Cerebellar cortex (tissue), 1 donor: Measurements from ENCODE around the gene TEX14.
"Not testable (repeated sequence)": the region's sequence is repeated elsewhere in the genome, so short reads cannot be mapped to it uniquely, and the experiment has no call there.

ENCODE experiments used
- DNase-seq: peaks from one replicate; pipeline ENCODE4 v3.0.0-alpha.2; 2015; ENCODE audit warnings: low spot score

TEX14 gene

DNA sequence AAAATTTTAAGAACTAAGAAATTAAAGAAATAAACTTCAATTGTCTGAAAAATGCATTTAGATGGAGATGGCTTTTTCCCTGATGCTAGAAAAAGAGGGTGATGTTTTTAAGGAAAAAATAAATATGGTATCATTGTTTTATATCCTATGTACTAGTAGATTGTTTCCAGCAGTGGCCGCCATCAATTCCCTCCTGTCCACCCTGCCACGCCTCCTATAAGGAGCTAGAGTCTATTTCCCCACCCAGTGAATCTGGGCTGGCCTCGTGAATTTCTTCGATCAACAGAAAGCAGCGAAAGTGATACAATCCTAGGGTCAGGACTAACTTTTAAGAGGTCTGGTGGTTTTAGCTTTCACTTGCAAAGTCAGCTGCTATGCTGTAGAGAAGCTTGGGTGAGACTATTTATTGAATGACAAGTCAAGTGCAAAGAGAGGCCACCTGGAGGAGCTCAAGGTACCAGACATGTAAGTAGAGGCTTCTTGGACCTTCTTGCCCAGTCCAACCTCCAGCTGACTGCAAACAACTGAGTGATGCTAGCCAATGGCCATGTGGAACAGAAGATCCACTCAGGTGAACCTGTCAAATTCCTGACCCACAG, 96.6 kb downstream of the TEX14 start:
- peak; percentile 13 for DNase-seq

DNA sequence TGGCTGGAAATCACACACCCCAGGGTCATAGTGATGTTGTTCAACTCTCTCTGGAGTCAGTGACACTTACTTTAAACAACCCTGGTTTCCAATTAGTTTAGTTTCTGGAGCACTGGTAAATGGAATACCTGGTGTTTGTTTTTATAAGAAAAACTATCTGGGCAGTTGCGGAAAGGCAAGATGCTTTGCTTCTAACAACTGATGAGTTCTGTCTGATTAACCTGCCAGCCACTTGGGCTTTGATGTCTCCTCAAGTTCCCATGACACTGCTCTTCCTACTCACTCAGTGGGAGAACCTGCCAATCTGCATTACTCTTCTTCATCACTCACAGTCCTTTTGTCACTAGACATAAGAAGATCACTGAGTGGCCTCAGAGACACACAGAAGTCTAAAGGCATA, 98.7 kb downstream of the TEX14 start:
- DNase-seq: no peak

DNA sequence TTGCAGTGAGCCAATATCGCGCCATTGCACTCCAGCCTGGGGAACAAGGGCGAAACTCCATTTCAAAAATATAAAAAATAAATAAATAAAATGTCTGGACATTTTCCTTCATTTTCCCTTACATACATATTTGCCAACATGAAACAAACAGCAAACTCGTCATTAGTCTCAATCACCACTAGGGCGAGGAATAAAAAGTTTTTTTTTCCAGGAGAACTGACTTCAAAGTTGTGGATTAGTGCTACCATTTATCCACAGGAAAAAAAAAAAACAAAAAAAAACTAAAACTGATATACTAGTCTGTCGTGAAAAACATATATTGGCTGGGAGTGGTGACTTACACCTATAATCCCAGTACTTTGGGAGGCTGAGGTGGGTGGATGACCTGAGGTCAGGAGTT, 100.4 kb downstream of the TEX14 start:
- no peak for DNase-seq

DNA sequence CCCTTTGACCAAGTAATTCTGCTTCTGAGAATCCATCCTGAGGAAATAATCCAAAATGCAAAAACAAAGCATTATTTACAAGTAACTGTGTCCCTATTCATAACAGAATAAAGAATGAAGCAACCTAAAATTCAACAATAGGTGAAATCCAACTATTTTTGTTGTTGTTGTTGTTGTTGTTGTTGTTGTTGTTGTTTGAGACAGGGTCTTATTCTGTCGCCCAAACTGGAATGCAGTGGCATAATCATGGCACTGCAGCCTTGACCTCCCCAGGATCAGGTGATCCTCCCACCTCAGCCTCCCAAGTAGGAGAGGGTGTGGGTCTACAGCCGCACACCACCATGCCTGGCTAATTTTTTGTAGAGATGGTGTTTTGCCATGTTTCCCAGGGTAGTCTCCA, 101.5 kb downstream of the TEX14 start:
- no peak for DNase-seq

DNA sequence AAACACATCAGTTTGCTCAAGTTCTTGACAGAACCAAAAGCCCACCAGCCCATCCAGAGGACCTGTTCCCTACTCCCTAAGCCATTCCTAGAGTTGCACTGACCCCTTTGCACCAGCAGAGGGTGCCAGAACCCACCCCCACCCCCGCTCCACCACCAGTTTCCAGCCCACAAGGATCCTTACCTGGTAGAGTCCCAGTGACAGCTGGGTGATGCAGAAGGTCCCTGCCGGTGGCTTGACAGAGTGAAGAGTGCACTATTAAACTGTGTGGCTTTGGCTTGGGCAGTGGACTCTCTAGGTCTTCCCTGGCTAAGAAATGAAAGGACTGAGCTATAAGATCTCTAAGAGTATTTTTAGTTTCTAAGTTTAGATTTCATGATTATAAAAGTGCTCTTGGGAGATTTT, 104.1 kb downstream of the TEX14 start:
- DNase-seq: peak; percentile 76

DNA sequence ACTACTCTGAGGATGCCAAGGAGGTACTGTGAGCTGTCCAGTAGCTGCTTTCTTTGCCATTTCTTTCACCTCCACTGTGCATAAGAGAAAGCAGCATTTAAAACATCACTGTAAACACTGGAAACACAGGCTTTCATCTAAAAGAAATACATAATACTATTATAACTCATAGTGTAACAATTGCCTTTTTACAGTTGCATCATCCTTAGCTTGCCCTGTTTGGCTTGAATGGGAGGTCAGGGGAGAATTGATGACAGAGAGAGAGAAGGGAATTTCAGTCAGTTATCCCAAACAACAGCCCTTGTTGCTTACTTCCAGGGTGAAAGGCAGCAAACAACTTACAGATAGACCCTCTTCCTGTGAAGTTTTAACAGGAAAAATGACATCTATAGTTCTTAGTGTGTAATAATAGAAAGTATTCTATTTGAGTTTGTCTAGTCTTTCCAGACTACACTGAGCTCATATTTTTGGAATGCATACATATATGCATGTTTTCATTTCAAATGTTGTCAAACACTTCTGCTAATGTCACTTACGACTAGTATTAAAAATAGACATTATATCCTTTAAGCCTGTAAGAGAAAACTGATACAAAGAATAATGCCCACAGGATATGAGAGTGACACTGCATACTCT, 105.7 kb downstream of the TEX14 start:
- no peak for DNase-seq

DNA sequence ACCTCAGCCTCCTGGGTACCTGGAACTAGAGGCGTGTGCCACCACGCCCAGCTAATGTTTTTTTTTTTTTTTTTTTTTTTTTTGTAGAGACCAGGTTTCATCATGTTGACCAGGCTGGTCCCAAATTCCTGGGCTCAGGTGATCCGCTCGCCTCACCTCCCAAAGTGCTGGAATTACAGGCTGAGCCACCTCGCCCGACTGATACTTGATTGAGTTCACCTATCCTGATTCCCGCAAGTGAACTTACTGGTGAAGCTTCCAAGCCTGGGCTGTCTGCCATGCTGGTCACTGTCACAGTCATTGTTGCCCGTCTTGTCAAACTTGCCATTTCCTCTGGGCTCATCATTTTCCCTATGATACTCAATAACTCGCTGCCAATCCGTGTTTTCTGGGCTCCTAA, 106.3 kb downstream of the TEX14 start:
- no peak for DNase-seq

DNA sequence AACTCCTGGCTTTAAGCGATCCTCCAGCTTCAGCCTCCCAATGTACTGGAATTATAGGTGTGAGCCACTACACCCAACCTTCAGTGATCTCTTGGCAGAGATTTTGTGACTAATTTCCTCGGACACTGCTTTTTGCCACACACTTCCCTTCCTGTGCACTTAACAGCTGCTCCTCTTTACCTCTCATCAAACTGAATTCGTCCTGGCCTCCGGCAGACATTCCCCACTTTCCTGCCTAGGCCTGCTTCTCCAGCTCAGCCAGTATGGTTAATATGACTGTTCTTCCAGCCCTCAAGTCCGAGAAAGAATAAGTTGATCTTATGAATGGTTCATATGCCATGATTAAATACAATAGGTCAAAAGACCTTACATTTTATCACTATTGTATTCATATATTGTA, 108.4 kb downstream of the TEX14 start:
- no peak for DNase-seq

DNA sequence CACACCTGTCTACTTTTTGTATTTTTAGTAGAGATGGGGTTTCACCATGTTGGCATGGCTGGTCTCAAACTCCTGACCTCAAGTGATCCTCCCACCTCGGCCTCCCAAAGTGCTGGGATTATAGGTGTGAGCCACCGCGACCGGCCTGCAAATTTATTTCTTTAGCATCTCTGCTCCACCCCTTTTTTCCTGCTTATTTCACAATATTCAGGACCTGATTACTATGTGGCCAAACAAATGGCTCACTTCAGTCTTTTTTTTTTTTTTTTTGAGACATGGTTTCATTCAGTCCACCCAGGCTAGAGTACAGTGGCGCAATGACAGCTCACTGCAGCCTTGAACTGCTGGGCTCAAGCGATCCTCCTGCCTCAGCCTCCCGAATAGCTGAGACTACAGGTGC, 109.1 kb downstream of the TEX14 start:
- DNase-seq: not testable (repeated sequence)

DNA sequence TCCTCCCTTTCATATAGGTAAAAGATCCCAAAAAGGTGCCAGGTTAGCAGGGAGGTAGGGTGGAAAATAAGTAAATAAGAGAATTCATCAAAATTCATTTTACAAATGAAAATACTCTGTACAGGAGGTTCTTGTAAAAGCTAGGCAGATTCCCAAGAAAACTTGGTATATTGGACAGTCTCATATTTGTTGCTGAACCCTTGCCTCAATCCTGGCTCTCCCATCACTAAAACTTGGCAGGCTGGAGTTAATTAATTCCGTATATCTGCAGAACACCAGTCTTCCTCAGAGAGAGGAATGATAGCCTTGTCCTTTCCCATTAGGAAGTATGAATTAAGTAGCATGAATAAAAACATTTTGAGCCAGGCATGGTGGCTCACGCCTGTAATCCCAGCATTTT, 111.2 kb downstream of the TEX14 start:
- DNase-seq: no peak

DNA sequence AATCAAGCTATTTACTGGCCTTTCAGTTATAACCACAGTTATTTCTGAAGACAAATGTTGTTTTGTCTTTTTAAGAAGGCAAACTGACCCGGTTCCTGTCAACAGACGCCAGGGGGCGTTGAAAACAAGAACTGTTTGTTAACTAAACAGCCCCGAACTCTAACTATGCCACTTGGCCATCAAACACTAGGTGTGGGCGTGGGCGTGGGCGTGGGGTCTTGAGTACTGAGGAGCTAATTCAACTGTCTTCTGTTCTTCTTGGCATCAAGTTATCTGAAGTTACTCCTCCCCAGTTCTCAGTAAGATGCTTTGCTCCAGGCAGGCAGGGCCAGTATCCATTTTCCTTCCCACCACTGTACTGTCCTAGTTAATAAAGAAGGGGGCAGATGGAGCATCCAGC, 114.1 kb downstream of the TEX14 start:
- DNase-seq: peak; percentile 65

DNA sequence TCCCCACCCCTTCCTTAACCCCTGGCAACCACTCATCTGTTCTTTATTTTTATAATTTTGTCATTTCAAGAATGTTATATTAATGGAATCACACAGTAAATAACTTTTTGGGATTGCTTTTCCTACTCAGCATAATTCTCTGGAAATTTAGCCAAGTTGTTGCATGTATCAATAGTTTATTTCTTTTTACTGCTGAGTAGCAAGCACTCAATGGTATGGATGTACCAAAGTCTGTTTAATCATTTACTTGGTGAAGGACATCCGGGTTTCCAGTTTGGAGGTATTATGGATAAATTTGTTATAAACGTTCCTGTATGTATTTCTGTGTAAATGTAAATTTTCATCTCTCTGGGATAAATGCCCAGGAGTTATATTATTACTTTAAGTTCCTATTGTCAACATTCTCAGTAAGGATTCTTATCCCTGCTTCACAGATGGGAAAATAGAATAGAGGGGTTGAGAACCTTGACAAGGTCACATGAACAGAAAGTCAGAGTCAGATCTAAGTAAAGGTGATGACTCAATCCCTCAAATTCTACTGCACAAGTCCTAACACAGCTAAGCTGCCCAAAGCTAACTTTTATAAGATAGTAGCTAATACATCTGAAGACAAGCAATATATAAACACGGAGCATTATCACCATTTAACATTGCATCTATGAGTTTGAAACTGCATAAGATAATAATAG, 115.0 kb downstream of the TEX14 start:
- DNase-seq: no peak

DNA sequence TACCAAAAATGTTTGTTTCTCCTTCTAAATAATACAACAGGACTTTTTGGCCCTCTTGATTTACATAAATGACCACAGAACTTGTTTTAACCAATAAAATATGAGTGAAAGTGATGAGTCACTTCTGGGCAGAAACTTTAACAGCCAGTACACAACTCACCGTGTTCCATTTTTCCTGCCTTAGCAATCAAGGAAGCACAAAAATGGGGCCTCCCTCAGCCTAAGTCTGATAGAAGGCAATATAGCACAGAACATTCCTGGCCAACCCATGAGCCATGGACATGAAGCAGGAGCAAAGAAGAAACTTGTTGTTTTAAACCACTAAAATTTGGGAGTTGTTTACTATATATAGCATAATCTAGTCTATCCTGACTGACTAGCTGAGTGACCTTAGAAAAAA, 116.3 kb downstream of the TEX14 start:
- DNase-seq: no peak

DNA sequence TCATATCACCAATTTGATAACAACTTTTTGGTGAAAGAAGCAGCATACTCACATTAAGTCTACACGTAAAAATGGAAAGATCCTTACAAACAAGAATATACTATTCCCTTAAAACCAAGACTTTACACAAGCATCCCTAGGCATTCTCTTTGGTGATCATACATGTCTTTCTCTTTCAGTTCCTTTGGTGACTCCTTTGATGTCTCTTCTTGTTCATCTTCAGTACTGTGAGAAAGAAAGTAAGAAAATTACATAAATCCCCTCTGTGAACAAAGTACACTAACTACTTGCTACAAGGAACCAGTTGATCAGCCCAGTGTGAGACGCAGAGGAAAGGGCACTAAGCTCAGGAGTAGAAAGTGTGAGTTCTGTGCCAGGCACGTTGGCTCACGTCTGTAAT, 117.8 kb downstream of the TEX14 start:
- DNase-seq: no peak

DNA sequence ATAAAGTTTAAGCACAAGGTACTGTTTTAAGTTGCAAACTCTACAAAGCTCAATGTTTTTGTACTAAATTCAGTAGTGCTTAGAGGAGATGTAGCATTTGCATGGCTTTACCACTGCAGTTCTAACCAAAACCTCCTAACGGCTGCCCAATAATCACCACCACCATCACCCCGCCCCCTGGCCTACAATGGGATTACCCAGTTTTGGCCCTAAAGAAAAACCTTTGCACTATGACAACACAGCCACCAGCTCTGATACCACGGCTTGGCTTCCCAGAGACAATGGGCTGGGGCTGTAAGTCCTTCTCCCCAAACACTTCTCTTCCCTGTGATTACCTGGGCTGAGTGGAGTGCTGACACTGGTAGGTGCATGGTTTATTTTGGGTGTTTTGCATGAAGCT, 119.0 kb downstream of the TEX14 start:
- DNase-seq: no peak

DNA sequence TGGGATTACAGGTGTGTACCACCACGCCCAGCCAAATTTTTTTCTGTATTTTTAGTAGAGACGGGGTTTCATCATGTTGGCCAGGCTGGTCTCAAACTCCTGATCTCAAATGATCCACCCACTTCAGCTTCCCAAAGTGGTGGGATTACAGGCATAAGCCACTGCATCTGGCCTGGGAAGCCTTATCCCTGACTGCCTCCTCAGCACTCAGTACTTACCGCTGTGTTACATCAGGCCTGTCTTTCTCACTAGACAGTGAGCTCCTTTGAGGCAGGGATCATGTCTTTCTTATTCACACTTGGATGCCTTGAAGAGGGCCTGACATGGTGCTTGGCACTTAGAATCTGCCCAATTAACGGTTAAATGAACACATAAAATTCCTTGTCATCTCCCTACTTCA, 121.1 kb downstream of the TEX14 start:
- DNase-seq: no peak

DNA sequence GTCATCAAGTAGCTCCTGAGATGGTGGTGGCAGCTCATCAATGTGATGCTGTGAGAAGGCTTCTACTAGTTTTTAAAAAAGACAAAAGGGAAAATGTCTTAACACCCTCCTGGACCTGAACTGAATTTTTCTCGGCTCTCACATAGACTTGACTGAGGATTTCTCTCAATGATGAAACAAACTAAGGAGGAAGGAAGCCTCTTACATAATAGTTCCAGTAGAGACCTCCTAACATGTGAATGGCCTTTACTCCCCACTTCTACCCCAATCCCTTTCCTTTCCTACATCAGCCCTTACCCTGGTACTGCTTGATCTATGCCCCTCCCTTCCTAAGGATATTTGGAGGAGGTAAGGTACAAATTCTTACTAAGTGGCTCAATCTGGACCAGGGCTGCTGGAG, 122.6 kb downstream of the TEX14 start:
- DNase-seq: no peak

DNA sequence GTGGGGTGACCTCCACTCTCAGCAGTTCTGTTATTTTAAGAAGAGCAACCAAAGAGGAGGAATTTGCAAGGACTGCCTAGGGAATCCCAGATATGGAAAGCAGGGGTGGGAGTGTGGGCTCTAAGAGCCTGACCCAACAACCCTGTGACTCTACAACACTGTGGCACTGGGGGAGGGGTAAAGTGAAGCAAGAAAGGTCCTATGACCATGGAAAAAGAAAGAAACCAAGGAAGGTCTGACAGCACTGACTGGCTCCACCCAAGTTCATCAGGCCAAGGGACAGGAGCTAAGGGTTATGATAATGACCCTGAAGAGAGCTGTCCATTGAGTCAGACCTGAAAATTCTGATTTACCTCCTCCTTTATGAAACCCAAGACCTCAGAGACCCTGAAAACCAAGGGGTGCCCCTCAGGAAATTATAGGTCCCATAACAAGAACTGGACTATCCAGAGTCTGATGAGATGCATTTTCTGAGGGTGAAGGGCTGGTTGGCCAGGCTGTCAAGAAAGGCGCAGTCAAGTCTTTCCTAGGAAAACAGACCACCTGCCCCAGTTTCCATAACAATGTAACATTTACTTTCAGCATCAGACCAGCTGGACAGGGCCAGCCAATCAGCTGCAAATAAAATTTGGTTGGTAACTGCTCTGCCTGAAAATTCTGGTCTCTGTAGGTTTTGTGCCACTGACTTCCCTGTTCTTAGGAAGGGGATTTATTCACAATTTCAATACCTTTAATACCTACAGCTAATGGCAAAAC, 123.6 kb downstream of the TEX14 start:
- no peak for DNase-seq

DNA sequence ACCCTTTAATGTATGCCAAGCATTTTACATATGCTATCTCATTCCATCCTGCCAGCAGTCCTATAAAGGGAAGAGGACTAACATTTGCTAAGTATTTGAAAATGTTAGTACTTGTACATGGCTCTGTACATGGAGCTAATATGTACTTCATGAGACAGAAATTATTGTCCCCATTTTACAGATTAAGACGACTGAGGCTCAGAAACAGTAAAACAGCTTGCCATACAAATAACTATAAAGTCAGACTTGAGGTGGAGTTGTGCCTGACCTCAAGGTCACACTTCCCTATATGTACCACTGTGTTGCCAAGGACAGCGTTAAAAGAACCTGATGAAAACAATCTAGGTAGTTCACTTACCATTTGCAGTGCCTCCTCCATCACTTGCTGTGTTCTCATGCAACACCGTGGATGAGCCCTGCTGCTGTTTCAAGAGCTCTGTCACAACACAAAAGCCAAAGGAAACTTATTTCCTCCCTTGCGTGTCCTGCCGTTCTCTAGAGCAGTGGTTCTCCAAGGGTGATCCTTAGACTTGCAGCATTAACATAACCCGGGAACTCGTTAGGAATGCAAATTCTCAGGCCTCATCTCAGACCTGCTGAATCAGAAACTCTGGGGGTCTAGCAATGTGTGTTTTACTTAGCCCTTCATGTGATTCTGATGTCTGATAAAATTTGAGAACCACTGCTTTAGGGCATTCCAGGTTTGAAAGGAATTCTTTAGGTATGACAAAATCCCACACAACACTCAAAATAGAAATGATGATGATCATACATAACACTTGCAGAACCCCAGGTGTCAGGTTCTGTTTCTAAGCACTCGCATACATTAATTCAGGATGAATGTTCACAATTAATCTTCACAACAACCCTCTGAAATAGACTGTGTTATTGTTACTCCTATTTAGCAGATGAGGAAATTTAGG, 126.2 kb downstream of the TEX14 start:
- peak; percentile 38 for DNase-seq

DNA sequence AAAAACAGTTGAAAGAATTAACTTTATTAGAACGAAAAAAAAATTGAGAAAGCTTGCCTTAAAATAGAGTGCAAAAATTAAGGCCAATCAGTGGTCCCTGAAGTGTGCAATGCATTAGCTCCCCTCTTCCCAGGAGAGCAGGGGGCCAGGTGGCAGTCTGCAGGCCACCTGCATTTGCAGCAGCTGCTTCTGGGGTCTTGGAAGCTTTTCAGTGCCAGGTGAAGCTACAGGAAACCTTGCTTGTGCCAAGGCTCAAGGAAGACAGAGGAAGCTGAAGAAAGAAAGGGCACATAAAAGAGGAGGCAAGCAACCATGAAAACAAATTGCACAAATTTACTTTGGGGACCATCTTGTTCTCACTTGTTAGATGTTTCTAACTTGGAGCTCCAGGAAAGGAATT, 126.9 kb downstream of the TEX14 start:
- peak; percentile 85 for DNase-seq

DNA sequence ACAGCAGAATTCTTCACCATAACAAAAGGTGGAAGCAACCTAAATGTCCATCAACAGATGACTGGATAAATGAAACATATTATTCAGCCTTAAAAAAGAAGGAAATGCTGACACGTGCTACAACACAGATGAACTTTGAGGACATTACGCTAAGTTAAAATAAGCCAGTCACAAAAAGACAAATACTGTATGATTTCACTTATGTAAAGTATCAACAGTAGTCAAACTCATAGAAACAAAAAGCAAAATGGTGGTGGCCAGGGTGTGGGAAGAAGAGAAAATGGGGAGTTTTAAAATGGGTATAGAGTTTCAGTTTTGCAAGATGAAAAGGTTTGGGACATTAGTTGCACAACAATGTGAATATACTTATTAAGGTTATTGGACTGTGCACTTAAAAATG, 127.6 kb downstream of the TEX14 start:
- DNase-seq: peak; percentile 31

DNA sequence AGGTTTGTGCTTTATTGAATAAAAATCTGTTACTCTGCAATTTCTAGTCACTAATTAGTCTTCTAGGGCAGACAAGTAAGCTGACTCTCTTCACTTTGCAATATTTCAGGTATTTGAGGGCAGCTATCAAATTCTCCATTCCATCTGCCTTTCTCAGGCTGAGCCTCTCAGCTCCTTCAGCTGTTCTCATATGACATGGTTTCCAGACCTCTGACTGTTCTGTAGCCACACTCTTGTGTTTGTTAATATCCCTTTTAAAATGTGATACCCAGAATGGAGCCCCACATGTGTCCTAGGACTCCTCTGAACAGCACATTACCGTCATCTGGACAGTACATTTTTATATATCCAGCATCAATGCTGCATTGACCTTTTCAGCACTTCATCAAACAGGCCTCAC, 131.3 kb downstream of the TEX14 start:
- DNase-seq: no peak
